GM21737 (cell line): ENCODE results near the gene NPHP3.
"Not testable (repeated sequence)": the region's sequence is repeated elsewhere in the genome, so short reads cannot be mapped to it uniquely, and the experiment has no call there.

ENCODE experiments used
- ATAC-seq: cut with Tn5 transposase; IDR thresholded peaks from one replicate; pipeline ENCODE4 v1.9.1; 2021; ENCODE audit warnings: mild to moderate bottlenecking, moderate library complexity; ENCODE audit not compliant: unreplicated experiment

Gene NPHP3

GRCh38 chr3:132722165-132723023 is at the start of gene NPHP3:
Gene NPHP3, minus strand, starts transcription at chr3:132722409. Its CDS starts 54 bp downstream, at chr3:132722355.
- ATAC-seq: peak; percentile 85

- no peak for ATAC-seq
These were observed 36.5 kb upstream of the NPHP3 start for GRCh38 chr3:132758740-132759139.

GRCh38 chr3:132756108-132756650 is 34.0 kb upstream of the NPHP3 start:
- no peak for ATAC-seq

GRCh38 chr3:132753946-132754345 is 31.7 kb upstream of the NPHP3 start:
- no peak for ATAC-seq

GRCh38 chr3:132749786-132750185 is 27.6 kb upstream of the NPHP3 start:
- no peak for ATAC-seq

GRCh38 chr3:132746720-132747119 is 24.5 kb upstream of the NPHP3 start:
- not testable (repeated sequence) for ATAC-seq

- ATAC-seq: no peak
These were observed 16.1 kb upstream of the NPHP3 start for GRCh38 chr3:132738314-132738713.

- no peak for ATAC-seq
These were observed 13.4 kb upstream of the NPHP3 start for GRCh38 chr3:132735589-132735988.

GRCh38 chr3:132730891-132731580 is 8.8 kb upstream of the NPHP3 start:
- ATAC-seq: no peak

- no peak for ATAC-seq
These were observed 4.2 kb upstream of the NPHP3 start for GRCh38 chr3:132726341-132726823.

GRCh38 chr3:132723024-132723950 is 1.1 kb upstream of the NPHP3 start:
- ATAC-seq: no peak

GRCh38 chr3:132721479-132722164 is 587 bp downstream of the NPHP3 start:
- no peak for ATAC-seq

- ATAC-seq: no peak
These were observed 2.0 kb downstream of the NPHP3 start for GRCh38 chr3:132720228-132720627.

- no peak for ATAC-seq
These were observed 5.8 kb downstream of the NPHP3 start for GRCh38 chr3:132716372-132716771.

GRCh38 chr3:132713977-132714727 is 8.1 kb downstream of the NPHP3 start:
- no peak for ATAC-seq

GRCh38 chr3:132710311-132710710 is 11.9 kb downstream of the NPHP3 start:
- ATAC-seq: no peak

GRCh38 chr3:132709761-132710160 is 12.4 kb downstream of the NPHP3 start:
- ATAC-seq: no peak

- ATAC-seq: no peak
These were observed 18.5 kb downstream of the NPHP3 start for GRCh38 chr3:132703733-132704132.

GRCh38 chr3:132695422-132695821 is 26.8 kb downstream of the NPHP3 start:
- no peak for ATAC-seq
